Ovary (tissue), 9 donors: Measurements from ENCODE around the gene MYOC. TPM values are rescaled to one million over a fixed set of nuclear protein-coding genes. Genes with fewer than 3 reads are reported as not detected.

Source experiments
- DNase-seq, 5 donors: peaks; one replicate each; pipeline ENCODE4 v3.0.0-alpha.2; 2019 to 2020
- H3K27ac ChIP-seq, 2 donors: fragments of 200-600 bp; one replicate each; pipeline versions ENCODE4 v1.5.1 to v1.8.0; 2019 to 2022
- H3K27me3 ChIP-seq: fragments of 200-600 bp; one replicate; pipeline ENCODE4 v1.8.0; 2022
- H3K36me3 ChIP-seq: fragments of 200-600 bp; sonication (generic); one replicate; pipeline ENCODE4 v1.5.1; 2019
- H3K4me1 ChIP-seq: one replicate; pipeline ENCODE4 v1.8.1; 2013; ENCODE audit warnings: mild to moderate bottlenecking, moderate library complexity; ENCODE audit not compliant: insufficient read depth
- H3K4me3 ChIP-seq: fragments of 200-600 bp; sonication (generic); one replicate; pipeline ENCODE4 v1.5.1; 2017
- H3K9me3 ChIP-seq, 2 donors: fragments of 200-600 bp in 1 of 2; sonication (generic) in 1 of 2; one replicate each; pipeline versions ENCODE4 v1.5.1 to v1.8.1; 2013 to 2019; ENCODE audit warnings: mild to moderate bottlenecking in 1 of 2, moderate library complexity in 1 of 2
- CTCF ChIP-seq, 3 donors: fragments of 450-650 bp in 2 of 3; fragments of 200-600 bp in 1 of 3; IDR thresholded peaks; one replicate each; pipeline versions ENCODE4 v1.5.1 to v1.8.0; 2016 to 2022; ENCODE audit warnings: antibody characterized with exemption in 3 of 3, mild to moderate bottlenecking in 1 of 3
- EP300 ChIP-seq: sonication (generic); formaldehyde crosslinking; IDR thresholded peaks from one replicate; pipeline ENCODE4 v1.6.1; 2017; ENCODE audit warnings: antibody characterized with exemption
- POLR2A ChIP-seq: fragments of 450-650 bp; IDR thresholded peaks from one replicate; pipeline ENCODE4 v1.6.1; 2017; ENCODE audit warnings: antibody characterized with exemption, mild to moderate bottlenecking, moderate library complexity
- WGBS, 3 donors: extraction: QIAGEN DNeasy Blood & Tissue Kit in 1 of 3; methylation state at CpG; one replicate each; pipeline versions ENCODE4 v1.1.5 to v1.1.7; 2013 to 2017; 5-methylcytosine and 5-hydroxymethylcytosine counted together
- intact Hi-C, 4 donors: fragments of 100-400 bp; cut with DNase I; formaldehyde crosslinking; loops; one replicate each; pipeline versions ENCODE4 v1.11.0 to v1.15.1; 2022 to 2023
- polyA plus RNA-seq, 2 donors: library from polyadenylated mRNA; stranded (reverse); fragments of 200-250 nt in 1 of 2; fragments of 350-450 nt in 1 of 2; fragmentation: Illumina TruSeq in 1 of 2; extraction: RNeasy Lipid Tissue Mini Kit (QIAGEN cat#74804) in 1 of 2; gene quantifications; one replicate each; pipeline ENCODE4 v1.2.3, GENCODE V29; 2013 to 2014
- total RNA-seq, 7 donors: library from RNA; depleted of rRNA in 2 of 7; stranded (reverse); fragments of >200 nt in 2 of 7; fragmentation: NEBNext Ultra II Directional in 3 of 7; extraction: Animal tissue kit (Norgen Biotek cat#: 25700) in 3 of 7; gene quantifications; one replicate each; pipeline versions ENCODE4 v1.1.0 to v1.2.4, GENCODE V29; 2016 to 2023
- donor health status: DM: no; HTN: no; CAD: no; lungs with moderate emphysema.
- donor health status: DM: no; HTN: no; CAD: no.
- donor health status: Bipolar disorder and iron deficiency.
- donor health status: DM: yes; HTN: yes; CAD: no.
- donor health status: DM: no; HTN: no; CAD: no.
- donor health status: DM: yes; HTN: yes; CAD: no.

Gene MYOC
- total and polyA plus RNA-seq, 9 donors, result 0.56 to 9.4 (median 1.1) TPM; not detected in 1

GRCh38 chr1:171597203-171597602 lies 55.3 kb downstream of the MYOC start:
- no peak overlapping the region for H3K4me3 ChIP-seq
- TF ChIP-seq EP300 (no peak), CTCF (IDR thresholded peaks at IDR 0.05) (no peak), POLR2A (no peak)
- intact Hi-C loops, result no loop called here
- H3K36me3 ChIP-seq, result no peaks in the 10 kb centered on the region
- H3K4me1 ChIP-seq, result no peaks in the 10 kb centered on the region
- H3K27ac ChIP-seq, result no peak overlapping the region
- WGBS, 3 donors, result 39 to 64% (median 62%) methylated on average over 1 of the region's 1 CpG
- no peak for DNase-seq
- no peaks in the 10 kb centered on the region for H3K9me3 ChIP-seq
- H3K27me3 ChIP-seq, result no peaks in the 10 kb centered on the region

- no peak for DNase-seq
- H3K9me3 ChIP-seq, result no peaks in the 10 kb centered on the region
- 89 to 90% (median 89%) methylated on average over 2 of the region's 2 CpGs for WGBS, 3 donors
- no peaks in the 10 kb centered on the region for H3K36me3 ChIP-seq
- H3K4me3 ChIP-seq, result no peak overlapping the region
- no peak overlapping the region for H3K27ac ChIP-seq
- no peaks in the 10 kb centered on the region for H3K4me1 ChIP-seq
- intact Hi-C loops, result no loop called here
- H3K27me3 ChIP-seq, result no peaks in the 10 kb centered on the region
- TF ChIP-seq CTCF (IDR thresholded peaks at IDR 0.05), result no peak
- no peak for TF ChIP-seq EP300
- no peak for TF ChIP-seq POLR2A
Observed at GRCh38 chr1:171596705-171597104, 55.8 kb downstream of the MYOC start.

GRCh38 chr1:171596119-171596518 lies 56.4 kb downstream of the MYOC start:
- Histone ChIP-seq H3K9me3 (no peaks in the 10 kb centered on the region), H3K27ac (no peak overlapping the region), H3K27me3 (no peaks in the 10 kb centered on the region), H3K4me3 (no peak overlapping the region), H3K36me3 (no peaks in the 10 kb centered on the region), H3K4me1 (no peaks in the 10 kb centered on the region)
- TF ChIP-seq EP300 (no peak), CTCF (IDR thresholded peaks at IDR 0.05) (no peak), POLR2A (no peak)
- intact Hi-C loops, result no loop called here
- 95 to 100% (median 98%) methylated on average over 1 of the region's 1 CpG for WGBS, 3 donors
- DNase-seq, result no peak

GRCh38 chr1:171595324-171595723 lies 57.2 kb downstream of the MYOC start:
- Histone ChIP-seq H3K4me1 (no peaks in the 10 kb centered on the region), H3K27me3 (no peaks in the 10 kb centered on the region), H3K36me3 (no peaks in the 10 kb centered on the region), H3K4me3 (no peak overlapping the region), H3K9me3 (no peaks in the 10 kb centered on the region), H3K27ac (no peak overlapping the region)
- intact Hi-C loops, result no loop called here
- 55 to 74% (median 61%) methylated on average over 1 of the region's 1 CpG for WGBS, 3 donors
- TF ChIP-seq CTCF (IDR thresholded peaks at IDR 0.05) (no peak), POLR2A (no peak), EP300 (no peak)
- no peak for DNase-seq

- Histone ChIP-seq H3K27me3 (no peaks in the 10 kb centered on the region), H3K4me3 (no peak overlapping the region), H3K27ac (no peak overlapping the region), H3K4me1 (no peaks in the 10 kb centered on the region), H3K36me3 (no peaks in the 10 kb centered on the region), H3K9me3 (no peaks in the 10 kb centered on the region)
- intact Hi-C loops, result no loop called here
- WGBS, 3 donors, result 60 to 76% (median 64%) methylated on average over 1 of the region's 1 CpG
- TF ChIP-seq POLR2A, result no peak
- TF ChIP-seq EP300, result no peak
- TF ChIP-seq CTCF (IDR thresholded peaks at IDR 0.05), result no peak
- no peak for DNase-seq
Observed at GRCh38 chr1:171590022-171590421, 62.5 kb downstream of the MYOC start.
